ENCODE data around the gene TTC38. TPM values are rescaled to one million over a fixed set of nuclear protein-coding genes. Genes with fewer than 3 reads are reported as not detected.

The TTC38 gene
- total and polyA plus RNA-seq, 4 donors: 14.8 to 33.9 (median 28.6) TPM

GRCh38 chr22:46240907-46241306, 26.9 kb upstream of the TTC38 start:
- DNase-seq: no peak
- no peak for TF ChIP-seq CTCF (IDR thresholded peaks at IDR 0.05; ENCODE audit: control extremely low read depth, extremely low read depth)

GRCh38 chr22:46241396-46242007, 26.3 kb upstream of the TTC38 start:
- no peak for TF ChIP-seq CTCF (IDR thresholded peaks at IDR 0.05; ENCODE audit: control extremely low read depth, extremely low read depth)

More at GRCh38 chr22:46240907-46241306, 26.9 kb upstream of the TTC38 start:
- no peak for ATAC-seq (ENCODE audit: insufficient read depth, low FRiP score)
- Histone ChIP-seq H3K9ac (ENCODE audit: insufficient read depth in 1 of 2, low read length in 2 of 2) (no peak overlapping the region), H3K27ac (ENCODE audit: low read depth in 1 of 2, low read length in 1 of 2) (no peak overlapping the region), H3K4me1 (ENCODE audit: control insufficient read depth in 5 of 5, insufficient read depth in 5 of 5, low read length in 5 of 5) (peaks cover 0 to 10% (median 4%) of the 10 kb centered on the region in 5 donors), H3K36me3 (ENCODE audit: control insufficient read depth in 4 of 4, insufficient read depth in 4 of 4, low read length in 4 of 4) (peaks cover 5 to 20% (median 11%) of the 10 kb centered on the region in 4 donors), H3K4me3 (no peak overlapping the region), H3K9me3 (ENCODE audit: control insufficient read depth in 4 of 4, insufficient read depth in 3 of 4, low read length in 3 of 4) (no peaks in the 10 kb centered on the region), H3K27me3 (ENCODE audit: control insufficient read depth in 3 of 3, insufficient read depth in 3 of 3, low read length in 2 of 3) (no peaks in the 10 kb centered on the region)
- WGBS, 2 donors: 83 to 88% methylated on average over 7 of the region's 7 CpGs

GRCh38 chr22:46242076-46242475, 25.7 kb upstream of the TTC38 start:
- no peaks in the 10 kb centered on the region for H3K9me3 ChIP-seq (ENCODE audit: control insufficient read depth in 4 of 4, insufficient read depth in 3 of 4, low read length in 3 of 4)
- no peaks in the 10 kb centered on the region for H3K27me3 ChIP-seq (ENCODE audit: control insufficient read depth in 3 of 3, insufficient read depth in 3 of 3, low read length in 2 of 3)
- peak overlapping the region in 1 of 2 donors; percentile 4 for H3K27ac ChIP-seq (ENCODE audit: low read depth in 1 of 2, low read length in 1 of 2)
- no peak overlapping the region for H3K4me3 ChIP-seq
- ATAC-seq (ENCODE audit: insufficient read depth, low FRiP score) (no peak), DNase-seq (no peak)
- no peak for TF ChIP-seq CTCF (IDR thresholded peaks at IDR 0.05; ENCODE audit: control extremely low read depth, extremely low read depth)
- 66 to 79% methylated on average over 10 of the region's 10 CpGs for WGBS, 2 donors
- peaks cover 5 to 20% (median 12%) of the 10 kb centered on the region in 4 donors for H3K36me3 ChIP-seq (ENCODE audit: control insufficient read depth in 4 of 4, insufficient read depth in 4 of 4, low read length in 4 of 4)
- peaks cover 2 to 12% (median 5%) of the 10 kb centered on the region in 5 donors for H3K4me1 ChIP-seq (ENCODE audit: control insufficient read depth in 5 of 5, insufficient read depth in 5 of 5, low read length in 5 of 5)
- H3K9ac ChIP-seq (ENCODE audit: insufficient read depth in 1 of 2, low read length in 2 of 2): no peak overlapping the region

More at GRCh38 chr22:46241396-46242007, 26.3 kb upstream of the TTC38 start:
- H3K4me3 ChIP-seq: no peak overlapping the region
- H3K9me3 ChIP-seq (ENCODE audit: control insufficient read depth in 4 of 4, insufficient read depth in 3 of 4, low read length in 3 of 4): no peaks in the 10 kb centered on the region
- H3K4me1 ChIP-seq (ENCODE audit: control insufficient read depth in 5 of 5, insufficient read depth in 5 of 5, low read length in 5 of 5): peaks cover 2 to 12% (median 5%) of the 10 kb centered on the region in 5 donors
- no peak for DNase-seq
- H3K27ac ChIP-seq (ENCODE audit: low read depth in 1 of 2, low read length in 1 of 2): peak overlapping the region in 1 of 2 donors; percentile 5
- ATAC-seq (ENCODE audit: insufficient read depth, low FRiP score): no peak
- H3K36me3 ChIP-seq (ENCODE audit: control insufficient read depth in 4 of 4, insufficient read depth in 4 of 4, low read length in 4 of 4): peaks cover 5 to 20% (median 11%) of the 10 kb centered on the region in 4 donors
- WGBS, 2 donors: 83 to 85% methylated on average over 5 of the region's 5 CpGs
- no peaks in the 10 kb centered on the region for H3K27me3 ChIP-seq (ENCODE audit: control insufficient read depth in 3 of 3, insufficient read depth in 3 of 3, low read length in 2 of 3)
- no peak overlapping the region for H3K9ac ChIP-seq (ENCODE audit: insufficient read depth in 1 of 2, low read length in 2 of 2)

Data from lung (tissue), 12 donors.